HG02759 (cell line): ENCODE data around the gene FOXP2.
A peak's percentile ranks its signal among the peaks of the same experiment; 100 is the strongest.

Experiments
- ATAC-seq: cut with Tn5 transposase; IDR thresholded peaks from one replicate; pipeline ENCODE4 v1.9.1; 2021; ENCODE audit warnings: mild to moderate bottlenecking, moderate library complexity; ENCODE audit not compliant: unreplicated experiment

Gene FOXP2

DNA sequence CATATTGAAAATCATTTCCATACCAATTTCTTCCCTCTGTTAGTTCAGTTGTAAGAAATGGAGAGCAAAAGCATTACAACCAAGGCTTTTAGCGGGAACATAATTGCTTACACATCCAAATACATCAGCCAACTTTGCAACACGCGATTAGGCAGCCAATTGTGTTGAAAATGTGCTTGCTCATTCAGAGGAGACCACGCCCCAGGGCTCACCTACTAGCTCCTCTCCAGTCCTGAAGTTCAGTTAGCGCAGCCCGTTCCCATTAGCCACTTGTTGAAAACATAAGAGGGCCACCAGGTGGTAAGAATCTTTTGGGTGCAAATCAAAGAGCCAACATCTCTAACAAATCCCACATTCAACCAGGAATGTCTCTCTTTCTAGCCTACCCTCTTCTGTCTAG is 294.0 kb downstream of the FOXP2 start:
- no peak for ATAC-seq

DNA sequence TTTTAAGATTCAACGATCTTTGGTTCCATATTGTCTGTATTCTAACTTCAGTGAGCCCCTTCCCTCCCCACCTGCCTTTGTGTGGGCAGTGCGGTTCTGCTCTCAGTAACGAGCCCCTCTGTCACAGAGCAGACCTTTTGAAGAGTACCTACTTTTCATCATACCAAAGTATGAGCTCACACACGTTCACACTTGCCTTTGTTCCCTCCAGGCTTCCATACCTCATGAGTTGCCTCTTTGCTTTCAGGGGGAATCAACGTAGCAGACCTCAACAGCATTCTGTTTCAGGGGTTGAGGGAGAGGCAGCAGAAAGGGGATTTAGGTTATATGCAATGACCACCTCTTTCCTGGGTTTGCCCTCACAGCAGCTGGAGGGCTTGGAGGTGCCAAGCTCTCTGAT is 295.9 kb downstream of the FOXP2 start:
- no peak for ATAC-seq

DNA sequence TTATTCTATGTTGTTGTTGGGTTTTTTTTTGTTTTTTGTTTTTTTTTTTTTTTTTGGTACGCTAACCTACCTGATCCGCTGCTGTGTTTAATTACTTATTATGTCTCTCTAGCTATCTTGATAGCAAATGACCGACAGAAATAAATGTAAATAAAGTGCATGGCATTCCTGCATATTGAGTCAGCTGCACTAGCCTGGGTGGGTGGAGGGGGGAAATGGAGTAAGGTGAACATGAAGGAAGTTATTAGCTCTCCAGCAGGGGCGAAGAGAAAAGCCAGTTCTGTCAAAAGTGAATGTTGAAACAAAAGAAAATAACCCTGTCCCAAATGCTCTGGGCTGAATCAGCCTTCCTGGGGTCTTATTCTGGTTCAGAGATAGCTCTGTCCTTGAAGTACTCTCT is 296.6 kb downstream of the FOXP2 start:
- no peak for ATAC-seq

- no peak for ATAC-seq
Measured at GRCh38 chr7:114715907-114716306, 301.3 kb downstream of the FOXP2 start.

DNA sequence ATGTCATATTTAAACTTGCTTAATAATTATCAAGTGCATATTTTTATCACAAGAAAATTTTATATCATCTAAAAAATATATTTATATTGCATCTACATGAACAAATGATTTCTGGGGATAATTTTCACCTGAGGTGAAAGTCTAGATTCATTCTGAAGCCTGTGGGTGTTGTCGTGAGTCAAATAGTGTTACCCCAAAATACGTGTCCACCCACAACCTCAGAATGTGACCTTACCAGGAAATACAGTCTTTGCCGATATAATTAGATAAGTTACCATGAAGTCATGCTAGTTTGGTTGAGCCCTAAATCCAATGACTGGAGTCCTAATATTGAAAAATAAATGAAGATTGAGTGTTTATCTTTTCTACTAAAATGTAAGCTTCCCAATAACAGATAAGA is 304.2 kb downstream of the FOXP2 start:
- peak; percentile 56 for ATAC-seq

GRCh38 chr7:114720725-114721124 is 306.1 kb downstream of the FOXP2 start:
- ATAC-seq: no peak

- ATAC-seq: no peak
Measured at GRCh38 chr7:114722562-114722961, 307.9 kb downstream of the FOXP2 start.

DNA sequence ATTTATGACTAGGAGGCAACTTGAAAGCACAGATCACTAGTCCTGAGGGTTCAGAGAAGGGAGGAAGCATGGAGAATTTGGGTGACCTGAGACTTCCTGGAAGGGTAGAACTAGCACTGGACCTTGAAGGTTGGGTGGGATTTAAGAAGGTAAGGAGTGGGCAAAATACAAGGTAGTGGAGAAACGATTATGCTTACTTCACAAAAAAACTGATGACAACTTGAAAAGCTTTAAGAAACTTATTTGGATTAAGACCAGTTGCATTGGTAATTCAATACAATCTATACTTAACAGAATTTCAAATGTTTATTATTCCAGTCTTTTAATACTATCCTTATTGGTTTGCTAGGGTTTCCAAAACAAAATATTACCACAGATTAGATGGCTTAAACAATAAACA is 308.7 kb downstream of the FOXP2 start:
- no peak for ATAC-seq

DNA sequence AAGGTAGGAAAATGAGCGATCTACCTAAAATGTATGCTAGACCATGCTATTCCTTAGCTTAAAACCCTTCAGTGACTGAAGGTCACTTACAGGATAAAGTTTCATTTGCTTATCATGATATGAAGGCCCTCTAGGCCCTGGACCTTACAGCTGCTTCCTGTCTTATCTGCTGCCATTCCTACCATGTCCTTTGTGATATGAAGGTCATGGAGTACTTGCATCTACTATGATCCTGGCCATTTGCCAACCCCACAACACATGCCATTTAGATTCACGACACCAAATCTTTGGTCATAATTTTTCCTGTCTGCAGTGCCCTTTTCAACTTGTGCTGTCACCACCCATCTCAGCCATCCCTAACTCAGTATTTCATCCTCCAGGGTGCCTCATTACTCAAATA is 325.5 kb downstream of the FOXP2 start:
- ATAC-seq: no peak

DNA sequence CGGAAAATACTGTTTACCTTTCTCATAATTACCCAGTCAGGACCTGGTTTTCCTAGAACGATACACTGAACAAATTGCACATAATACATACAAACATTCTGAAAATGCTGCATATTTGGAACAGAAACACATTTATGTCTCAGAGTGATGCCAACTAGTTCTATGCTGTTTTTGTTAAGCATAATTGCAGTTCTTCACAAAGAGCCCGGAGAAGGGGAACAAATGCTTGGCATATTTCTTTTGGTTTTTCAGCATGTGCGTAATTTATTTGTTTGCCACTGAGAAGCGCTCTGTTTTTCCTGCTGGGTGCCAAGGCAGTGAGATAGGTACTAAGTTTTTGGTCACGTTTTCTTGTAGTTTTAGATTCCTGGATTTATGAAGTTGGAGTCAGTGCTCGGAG is 326.3 kb downstream of the FOXP2 start:
- no peak for ATAC-seq

GRCh38 chr7:114741911-114742310 is 327.3 kb downstream of the FOXP2 start:
- ATAC-seq: no peak
